Duodenal mucosa (tissue), 2 donors: ENCODE measurements around the gene ZNF467.

Experiments used
- H3K27ac ChIP-seq: one replicate; pipeline ENCODE4 v1.7.0; 2013; ENCODE audit warnings: low read depth, low read length
- H3K27me3 ChIP-seq, 2 donors: one replicate each; pipeline ENCODE4 v1.7.0; 2013; ENCODE audit warnings: low read length in 2 of 2, control low read depth in 1 of 2; ENCODE audit not compliant: insufficient read depth in 2 of 2, control insufficient read depth in 1 of 2
- H3K36me3 ChIP-seq, 2 donors: one replicate each; pipeline ENCODE4 v1.7.0; 2013; ENCODE audit warnings: low read length in 2 of 2, control low read depth in 1 of 2; ENCODE audit not compliant: insufficient read depth in 2 of 2, control insufficient read depth in 1 of 2
- H3K4me1 ChIP-seq, 2 donors: one replicate each; pipeline ENCODE4 v1.7.0; 2013; ENCODE audit warnings: low read length in 2 of 2, control low read depth in 1 of 2; ENCODE audit not compliant: insufficient read depth in 2 of 2, control insufficient read depth in 1 of 2
- H3K4me3 ChIP-seq, 2 donors: one replicate each; pipeline ENCODE4 v1.7.0; 2013; ENCODE audit warnings: low read length in 2 of 2, low read depth in 1 of 2
- H3K9ac ChIP-seq, 2 donors: one replicate each; pipeline ENCODE4 v1.7.0; 2013; ENCODE audit warnings: low read length in 2 of 2, low read depth in 1 of 2
- H3K9me3 ChIP-seq, 2 donors: one replicate each; pipeline ENCODE4 v1.7.0; 2013; ENCODE audit warnings: low read length in 2 of 2, control low read depth in 1 of 2; ENCODE audit not compliant: control insufficient read depth in 1 of 2

ZNF467 gene

GRCh38 chr7:149817301-149817771 is 43.9 kb upstream of the ZNF467 start:
- Histone ChIP-seq H3K9me3 (no peaks in the 10 kb centered on the region), H3K9ac (no peak overlapping the region), H3K4me1 (peaks cover 6 to 16% of the 10 kb centered on the region in 2 donors), H3K27ac (no peak overlapping the region), H3K4me3 (no peak overlapping the region), H3K27me3 (no peaks in the 10 kb centered on the region), H3K36me3 (no peaks in the 10 kb centered on the region)

- H3K4me1 ChIP-seq, result peaks cover 6 to 12% of the 10 kb centered on the region in 2 donors
- no peak overlapping the region for H3K9ac ChIP-seq
- H3K27ac ChIP-seq, result no peak overlapping the region
- no peaks in the 10 kb centered on the region for H3K27me3 ChIP-seq
- no peaks in the 10 kb centered on the region for H3K9me3 ChIP-seq
- no peaks in the 10 kb centered on the region for H3K36me3 ChIP-seq
- H3K4me3 ChIP-seq, result no peak overlapping the region
Measured at GRCh38 chr7:149816794-149817193, 43.4 kb upstream of the ZNF467 start.

- no peaks in the 10 kb centered on the region for H3K27me3 ChIP-seq
- H3K36me3 ChIP-seq, result no peaks in the 10 kb centered on the region
- H3K4me3 ChIP-seq, result no peak overlapping the region
- peaks cover 5 to 7% of the 10 kb centered on the region in 2 donors for H3K4me1 ChIP-seq
- no peaks in the 10 kb centered on the region for H3K9me3 ChIP-seq
- H3K9ac ChIP-seq, result no peak overlapping the region
- no peak overlapping the region for H3K27ac ChIP-seq
Measured at GRCh38 chr7:149816267-149816751, 42.9 kb upstream of the ZNF467 start.

- Histone ChIP-seq H3K4me1 (peaks cover 0 to 2% of the 10 kb centered on the region in 2 donors), H3K27me3 (no peaks in the 10 kb centered on the region), H3K27ac (no peak overlapping the region), H3K4me3 (no peak overlapping the region), H3K36me3 (no peaks in the 10 kb centered on the region), H3K9me3 (no peaks in the 10 kb centered on the region), H3K9ac (no peak overlapping the region)
Measured at GRCh38 chr7:149815661-149816266, 42.4 kb upstream of the ZNF467 start.

- H3K27me3 ChIP-seq, result no peaks in the 10 kb centered on the region
- H3K9me3 ChIP-seq, result no peaks in the 10 kb centered on the region
- H3K27ac ChIP-seq, result no peak overlapping the region
- H3K36me3 ChIP-seq, result no peaks in the 10 kb centered on the region
- no peaks in the 10 kb centered on the region for H3K4me1 ChIP-seq
- no peak overlapping the region for H3K9ac ChIP-seq
- H3K4me3 ChIP-seq, result no peak overlapping the region
Measured at GRCh38 chr7:149815121-149815520, 41.7 kb upstream of the ZNF467 start.

GRCh38 chr7:149814494-149814893 is 41.1 kb upstream of the ZNF467 start:
- Histone ChIP-seq H3K27me3 (no peaks in the 10 kb centered on the region), H3K36me3 (no peaks in the 10 kb centered on the region), H3K9ac (no peak overlapping the region), H3K9me3 (no peaks in the 10 kb centered on the region), H3K4me3 (no peak overlapping the region), H3K27ac (no peak overlapping the region), H3K4me1 (no peaks in the 10 kb centered on the region)

GRCh38 chr7:149813254-149814035 is 40.1 kb upstream of the ZNF467 start:
- H3K27me3 ChIP-seq, result no peaks in the 10 kb centered on the region
- no peaks in the 10 kb centered on the region for H3K9me3 ChIP-seq
- H3K36me3 ChIP-seq, result no peaks in the 10 kb centered on the region
- no peak overlapping the region for H3K4me3 ChIP-seq
- no peak overlapping the region for H3K27ac ChIP-seq
- H3K9ac ChIP-seq, result no peak overlapping the region
- H3K4me1 ChIP-seq, result no peaks in the 10 kb centered on the region

GRCh38 chr7:149811831-149812490 is 38.6 kb upstream of the ZNF467 start:
- Histone ChIP-seq H3K9ac (no peak overlapping the region), H3K4me3 (no peak overlapping the region), H3K9me3 (no peaks in the 10 kb centered on the region)

GRCh38 chr7:149811221-149811620 is 37.8 kb upstream of the ZNF467 start:
- Histone ChIP-seq H3K27me3 (no peaks in the 10 kb centered on the region), H3K36me3 (no peaks in the 10 kb centered on the region), H3K9ac (no peak overlapping the region), H3K4me3 (no peak overlapping the region), H3K4me1 (no peaks in the 10 kb centered on the region), H3K27ac (no peak overlapping the region), H3K9me3 (no peaks in the 10 kb centered on the region)

More at GRCh38 chr7:149811831-149812490, 38.6 kb upstream of the ZNF467 start:
- no peaks in the 10 kb centered on the region for H3K27me3 ChIP-seq
- H3K36me3 ChIP-seq, result no peaks in the 10 kb centered on the region
- no peak overlapping the region for H3K27ac ChIP-seq
- H3K4me1 ChIP-seq, result no peaks in the 10 kb centered on the region

- Histone ChIP-seq H3K36me3 (no peaks in the 10 kb centered on the region), H3K9me3 (no peaks in the 10 kb centered on the region), H3K4me3 (no peak overlapping the region), H3K9ac (no peak overlapping the region), H3K27ac (no peak overlapping the region), H3K27me3 (no peaks in the 10 kb centered on the region), H3K4me1 (no peaks in the 10 kb centered on the region)
Measured at GRCh38 chr7:149809215-149809614, 35.8 kb upstream of the ZNF467 start.
